ENCODE data around the gene ZNF441.
"Not testable (repeated sequence)": the region's sequence is repeated elsewhere in the genome, so short reads cannot be mapped to it uniquely, and the experiment has no call there.

The ZNF441 gene

DNA sequence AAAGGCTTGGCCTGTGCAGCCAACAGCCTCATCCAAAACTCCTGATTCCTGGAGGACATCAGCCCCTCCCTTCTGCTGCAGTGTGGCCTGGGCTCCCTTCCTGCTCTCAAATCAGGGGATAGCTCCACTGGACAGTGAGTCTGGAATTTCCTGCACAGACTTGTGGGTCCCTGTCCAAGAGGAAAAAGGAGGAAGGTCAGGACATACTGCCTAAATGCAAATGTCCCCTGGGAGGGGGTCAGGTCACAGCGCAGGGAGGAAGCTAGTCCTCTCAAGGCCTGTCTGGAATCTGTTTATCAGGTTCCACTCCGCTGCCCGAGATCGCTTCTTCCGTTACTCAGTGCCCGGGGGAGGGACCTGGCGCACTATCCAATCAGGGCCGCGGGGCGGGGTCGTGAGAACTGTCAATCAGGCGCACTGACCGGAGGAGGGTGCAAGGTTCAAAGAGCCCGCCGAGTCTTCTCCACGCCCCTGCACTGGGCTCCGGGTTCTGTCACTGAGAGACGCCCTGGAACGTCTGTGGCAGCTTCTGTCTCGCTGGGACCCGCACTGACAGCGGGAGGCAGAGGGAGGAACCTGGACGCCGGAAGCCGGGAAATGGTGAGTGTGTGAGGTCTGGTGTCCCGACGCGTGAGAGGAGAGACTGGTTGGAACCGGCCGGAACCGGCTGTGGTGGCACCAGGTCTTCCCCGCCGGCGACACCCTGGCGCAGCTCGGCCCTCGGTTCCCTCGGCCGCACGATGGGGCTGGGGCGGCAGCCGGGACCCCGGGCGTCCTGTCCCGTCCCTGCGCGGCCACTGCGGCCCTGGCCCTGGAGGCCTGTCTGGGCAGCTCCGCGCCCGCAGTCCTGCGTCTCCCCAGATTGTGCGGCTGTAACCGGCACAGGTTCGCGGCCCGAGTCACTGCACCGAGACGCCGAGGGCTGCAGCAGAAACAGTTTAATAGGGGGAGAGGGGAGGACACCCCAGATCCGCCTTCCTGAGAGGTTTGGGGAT, at the start of gene ZNF441:
Gene ZNF441, plus strand, starts transcription at position 404 of the 995 bp plus-strand sequence. Its CDS starts 194 bp downstream, at position 598.
- peak; percentile 86 to 98 for DNase-seq (ENCODE audit: low read depth in 2 of 2)

DNA sequence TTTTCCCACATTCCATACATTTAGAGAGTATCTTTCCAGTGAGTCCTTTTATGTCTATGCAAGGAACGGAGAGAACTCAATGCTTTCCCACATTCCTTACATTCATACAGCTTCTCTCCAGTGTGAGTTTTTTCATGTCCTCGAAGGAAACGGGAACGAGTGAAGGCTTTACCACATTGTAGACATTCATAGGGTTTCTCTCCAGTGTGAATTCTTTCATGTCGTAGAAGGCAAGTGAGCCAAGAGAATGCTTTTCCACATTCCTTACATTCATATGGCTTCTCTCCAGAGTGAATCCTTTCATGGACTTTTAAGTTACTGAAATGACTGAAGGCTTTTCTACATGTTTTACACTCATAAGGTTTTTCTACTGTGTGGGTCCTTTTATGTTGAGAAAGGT, 45.1 kb upstream of the ZNF441 start:
- no peak for DNase-seq (ENCODE audit: low read depth in 2 of 2)

DNA sequence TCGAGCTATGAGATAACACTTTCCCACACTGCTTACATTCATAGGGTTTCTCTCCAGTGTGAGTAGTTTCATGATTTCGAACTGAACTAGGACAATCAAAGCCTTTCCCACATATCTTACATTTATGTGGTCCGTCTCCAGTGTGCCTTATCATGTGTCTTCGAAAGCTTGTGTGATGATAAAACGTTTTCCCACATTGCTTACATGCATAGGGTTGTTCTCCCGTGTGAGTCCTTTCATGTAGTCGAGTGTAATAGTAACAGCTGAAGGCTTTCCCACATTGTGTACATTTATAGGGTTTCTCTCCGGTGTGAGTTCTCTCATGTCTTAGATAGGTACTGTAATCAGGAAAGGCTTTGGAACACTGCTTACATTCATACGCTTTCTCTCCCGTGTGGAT, 44.4 kb upstream of the ZNF441 start:
- DNase-seq (ENCODE audit: low read depth in 2 of 2), result no peak

GRCh38 chr19:11729586-11729985, 37.2 kb upstream of the ZNF441 start:
- no peak for DNase-seq (ENCODE audit: low read depth in 2 of 2)

- no peak for DNase-seq (ENCODE audit: low read depth in 2 of 2)
These were observed 31.4 kb upstream of the ZNF441 start for GRCh38 chr19:11735375-11735774.

- DNase-seq (ENCODE audit: low read depth in 2 of 2), result no peak
These were observed 30.1 kb upstream of the ZNF441 start for GRCh38 chr19:11736696-11737095.

DNA sequence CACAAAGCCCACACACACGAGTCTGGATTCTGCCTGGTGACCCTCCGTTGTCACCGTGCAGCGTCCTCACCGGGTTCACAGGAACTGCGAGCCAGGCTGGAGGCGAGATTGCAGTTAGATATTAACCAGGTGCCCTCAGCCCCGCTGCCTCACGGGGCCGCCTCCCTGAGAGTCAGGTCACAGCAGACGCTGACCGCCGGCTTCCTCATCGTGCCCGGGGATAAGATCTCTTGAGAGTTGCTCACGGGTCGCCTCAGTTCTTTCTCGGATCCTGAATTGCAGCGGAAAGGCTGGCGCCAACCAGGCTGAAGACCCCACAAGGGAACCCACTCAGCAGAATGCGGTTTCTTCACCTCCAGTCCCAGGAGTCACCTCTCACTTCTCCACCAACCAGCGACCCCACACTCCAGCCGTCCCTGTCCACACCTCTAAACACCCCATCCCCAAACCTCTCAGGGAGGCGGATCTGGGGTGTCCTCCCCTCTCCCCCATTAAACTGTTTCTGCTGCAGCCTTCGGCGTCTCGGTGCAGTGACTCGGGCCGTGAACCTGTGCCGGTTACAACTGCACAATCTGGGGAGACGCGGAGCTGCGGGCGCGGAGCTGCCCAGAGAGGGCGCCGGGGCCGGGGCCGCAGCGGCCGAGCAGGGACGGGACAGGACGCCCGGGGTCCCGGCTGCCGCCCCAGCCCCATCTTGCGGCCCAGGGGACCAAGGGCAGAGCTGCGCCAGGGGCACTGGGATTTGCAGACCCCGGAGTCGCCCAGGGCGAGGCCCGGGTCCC, 28.6 kb upstream of the ZNF441 start:
- DNase-seq (ENCODE audit: low read depth in 2 of 2), result peak in 1 of 2 experiments; percentile 22

DNA sequence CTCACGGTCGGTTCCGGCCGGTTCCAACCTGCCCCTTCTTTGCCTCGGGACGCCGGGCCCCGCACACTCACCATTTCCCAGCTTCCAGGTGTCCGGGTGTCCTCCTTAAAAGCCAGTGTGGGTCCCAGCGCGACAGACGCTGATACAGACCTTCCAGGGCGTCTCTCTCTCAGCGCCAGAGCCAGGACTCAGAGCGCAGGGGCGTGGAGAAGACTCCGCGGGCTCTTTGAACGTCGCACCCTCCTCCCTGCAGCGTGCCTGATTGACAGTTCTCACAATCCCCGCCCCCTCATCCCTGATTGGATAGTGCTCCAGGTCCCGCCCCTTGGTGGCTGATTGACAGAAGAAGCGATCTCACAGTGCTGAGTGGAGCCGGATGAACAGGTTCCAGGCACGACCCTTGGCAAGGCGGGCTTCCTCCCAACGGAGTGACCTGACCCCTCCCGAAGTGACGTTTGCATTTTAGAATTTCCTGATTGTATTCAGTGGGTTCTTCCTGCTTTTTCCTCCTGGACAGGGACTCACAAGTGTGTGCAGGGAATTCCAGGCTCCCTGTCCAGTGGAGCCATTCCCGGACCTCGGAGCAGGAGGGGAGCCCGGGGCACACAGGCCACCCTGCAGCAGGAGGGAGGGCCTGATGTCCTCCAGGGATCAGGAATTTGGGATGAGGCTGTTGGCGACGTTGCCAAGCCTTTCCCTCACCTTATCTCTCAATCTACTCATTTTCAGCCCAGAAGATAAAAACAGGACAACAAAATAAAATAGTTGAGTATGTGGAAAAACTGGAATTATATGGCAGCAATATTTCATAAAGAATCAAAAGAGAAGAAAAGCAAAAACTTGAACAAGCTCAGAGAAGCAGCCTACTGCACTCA, 27.8 kb upstream of the ZNF441 start, which contains the start of gene ZNF823:
Gene ZNF823, minus strand, starts transcription at position 201 of the 875 bp plus-strand sequence. Its CDS starts 127 bp downstream, at position 74.
- DNase-seq (ENCODE audit: low read depth in 2 of 2), result peak; percentile 97 to 99

DNA sequence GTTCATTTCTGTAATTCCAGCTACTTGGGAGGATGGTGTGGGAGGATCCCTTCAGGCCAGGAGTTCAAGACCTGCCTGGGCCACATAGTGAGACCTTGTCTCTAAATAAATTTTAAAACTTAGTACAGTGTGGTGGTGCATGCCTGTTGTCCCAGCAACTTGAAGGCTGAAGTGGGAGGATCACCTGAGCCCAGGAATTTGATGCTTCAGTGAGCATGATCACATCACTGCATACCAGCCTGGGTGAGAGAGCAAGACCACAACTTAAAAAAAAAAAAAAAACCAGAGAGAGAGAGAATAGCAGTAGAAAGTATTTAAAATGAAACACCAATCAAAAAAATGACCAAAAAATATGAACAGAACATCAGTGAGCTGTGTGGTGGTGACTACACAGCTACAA, 20.9 kb upstream of the ZNF441 start:
- no peak for DNase-seq (ENCODE audit: low read depth in 2 of 2)

GRCh38 chr19:11747277-11747676, 19.5 kb upstream of the ZNF441 start:
- DNase-seq (ENCODE audit: low read depth in 2 of 2), result no peak

DNA sequence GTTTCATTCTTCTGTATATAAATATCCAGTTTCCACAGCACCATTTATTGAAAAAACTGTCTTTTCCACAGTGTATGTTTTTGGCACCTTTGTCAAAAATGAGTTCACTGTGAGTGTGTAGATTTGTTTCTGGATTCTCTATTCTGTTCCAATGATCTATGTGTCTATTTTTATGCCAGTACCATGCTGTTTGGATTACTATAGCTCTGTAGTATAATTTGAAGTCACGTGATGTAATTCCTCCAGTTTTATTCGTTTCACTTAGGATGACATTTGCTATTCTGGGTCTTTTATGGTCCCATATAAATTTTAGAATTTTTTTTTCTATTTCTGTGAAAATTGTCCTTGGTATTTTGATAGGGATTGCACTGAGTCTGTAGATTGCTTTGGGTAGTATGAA, 17.0 kb upstream of the ZNF441 start:
- DNase-seq (ENCODE audit: low read depth in 2 of 2), result no peak

DNA sequence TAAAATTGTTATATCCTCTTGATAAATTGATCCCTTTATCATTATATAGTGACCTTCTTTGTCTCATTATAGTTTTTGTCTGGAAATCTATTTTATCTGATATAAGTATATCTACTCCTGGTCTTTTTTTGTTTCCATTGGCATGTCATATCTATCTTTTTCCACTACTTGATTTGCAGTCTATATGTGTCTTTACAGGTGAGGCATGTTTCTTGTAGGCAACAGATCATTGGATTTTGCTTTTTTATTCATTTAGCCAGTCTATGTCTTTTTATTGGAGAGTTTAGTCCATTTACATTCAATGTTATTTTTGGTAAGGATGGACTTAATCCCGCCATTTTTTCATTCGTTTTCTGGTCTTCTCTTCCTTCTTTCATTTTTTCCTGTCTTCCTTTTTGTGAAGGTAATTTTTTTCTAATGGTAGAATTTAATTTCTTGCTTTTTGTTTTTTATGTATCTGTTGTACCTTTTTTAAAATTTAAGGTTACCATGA, 14.5 kb upstream of the ZNF441 start:
- no peak for DNase-seq (ENCODE audit: low read depth in 2 of 2)

DNA sequence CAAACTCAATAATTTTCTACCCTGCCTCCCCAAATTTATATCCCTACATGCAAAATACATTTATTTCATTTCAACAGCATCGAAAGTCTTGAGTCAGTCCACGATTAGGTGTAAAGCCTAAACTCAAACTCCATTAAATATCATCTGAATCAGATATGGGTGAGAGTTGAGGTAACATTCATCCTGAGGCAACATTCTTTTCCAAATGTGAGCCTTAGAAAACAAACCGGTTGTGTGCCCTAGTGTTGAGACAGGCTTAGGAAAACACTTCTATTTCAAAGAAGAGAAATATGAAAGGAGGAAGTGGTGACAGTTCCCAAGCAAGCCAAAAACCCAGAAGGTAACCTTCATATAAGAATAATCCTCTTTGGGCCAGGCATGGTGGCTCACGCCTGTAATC, 12.1 kb upstream of the ZNF441 start:
- no peak for DNase-seq (ENCODE audit: low read depth in 2 of 2)

DNA sequence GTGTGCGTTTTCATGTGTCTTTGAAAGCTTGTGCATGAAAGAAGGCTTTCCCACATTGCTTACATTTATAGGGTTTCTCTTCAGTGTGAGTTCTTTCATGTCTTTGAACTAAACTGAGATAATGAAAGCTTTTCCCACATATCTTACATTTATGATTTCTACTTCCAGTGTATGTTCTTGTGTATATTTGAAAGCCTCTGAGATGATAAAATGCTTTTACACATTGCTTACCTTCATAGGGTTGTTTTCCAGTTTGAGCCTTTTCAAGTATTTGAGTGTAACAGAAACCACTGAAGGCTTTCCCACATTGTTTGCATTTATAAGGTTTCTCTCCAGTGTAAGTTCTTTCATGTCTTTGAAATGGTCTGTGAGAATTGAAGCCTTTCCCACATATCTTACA, 9.8 kb upstream of the ZNF441 start:
- DNase-seq (ENCODE audit: low read depth in 2 of 2), result no peak

DNA sequence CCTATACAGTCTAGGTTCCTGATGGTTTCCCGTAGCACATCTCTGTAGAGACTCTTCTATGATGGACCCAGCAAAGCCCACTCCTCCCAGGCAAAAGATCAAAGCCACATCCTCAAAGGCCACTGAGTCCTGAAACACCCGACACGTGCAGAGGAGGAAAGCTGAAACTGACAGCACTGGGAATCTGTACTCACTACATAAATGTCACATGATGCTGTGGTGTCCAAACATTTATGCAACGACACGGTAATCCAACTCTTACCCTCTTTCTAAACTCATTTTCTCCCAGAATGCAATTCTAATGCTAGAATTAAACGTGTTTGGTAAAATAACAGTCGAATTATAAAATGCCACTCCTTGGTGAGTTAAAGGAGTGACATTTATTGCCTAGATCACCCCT, 7.0 kb upstream of the ZNF441 start:
- DNase-seq (ENCODE audit: low read depth in 2 of 2), result no peak

GRCh38 chr19:11763117-11763516, 3.7 kb upstream of the ZNF441 start:
- no peak for DNase-seq (ENCODE audit: low read depth in 2 of 2)

DNA sequence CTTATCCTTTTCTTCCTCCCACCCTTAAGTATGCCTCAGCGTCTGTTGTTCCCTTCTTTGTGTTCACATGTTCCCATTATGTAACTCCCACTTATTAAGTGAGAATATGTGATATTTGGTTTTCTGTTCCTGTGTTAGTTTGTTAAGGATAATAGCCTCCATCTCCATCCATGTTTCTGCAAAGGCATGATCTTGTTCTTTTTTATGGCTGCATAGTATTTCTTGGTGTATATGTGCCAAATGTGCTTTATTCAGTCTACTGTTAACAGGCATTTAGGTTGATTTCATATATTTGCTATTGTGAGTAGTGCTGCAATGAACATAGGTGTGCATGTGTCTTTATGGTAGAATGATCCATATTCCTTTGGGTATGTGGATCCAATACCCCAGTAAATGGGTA, 3.2 kb upstream of the ZNF441 start:
- no peak for DNase-seq (ENCODE audit: low read depth in 2 of 2)

DNA sequence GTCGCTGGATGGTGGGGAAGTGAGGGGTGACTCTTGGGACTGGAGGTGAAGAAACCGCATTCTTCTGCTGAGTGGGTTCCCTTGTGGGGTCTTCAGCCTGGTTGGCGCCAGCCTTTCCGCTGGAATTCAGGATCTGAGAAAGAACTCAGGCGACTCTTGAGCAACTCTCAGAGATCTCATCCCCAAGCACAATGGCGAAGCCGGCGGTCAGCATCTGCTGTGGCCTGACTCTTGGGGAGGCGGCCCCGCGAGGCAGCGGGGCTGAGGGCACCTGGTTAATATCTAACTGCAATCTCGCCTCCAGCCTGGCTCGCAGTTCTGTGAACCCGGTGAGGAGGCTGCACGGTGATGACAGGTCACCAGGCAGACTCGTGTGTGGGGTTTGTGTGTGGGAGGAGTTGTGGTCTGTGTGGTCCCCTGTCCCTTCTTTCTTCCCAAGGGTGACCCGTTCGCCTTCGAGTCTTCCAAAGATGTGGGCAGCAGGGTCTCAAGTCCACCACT, 883 bp downstream of the ZNF441 start:
- peak in 1 of 2 experiments; percentile 22 for DNase-seq (ENCODE audit: low read depth in 2 of 2)

DNA sequence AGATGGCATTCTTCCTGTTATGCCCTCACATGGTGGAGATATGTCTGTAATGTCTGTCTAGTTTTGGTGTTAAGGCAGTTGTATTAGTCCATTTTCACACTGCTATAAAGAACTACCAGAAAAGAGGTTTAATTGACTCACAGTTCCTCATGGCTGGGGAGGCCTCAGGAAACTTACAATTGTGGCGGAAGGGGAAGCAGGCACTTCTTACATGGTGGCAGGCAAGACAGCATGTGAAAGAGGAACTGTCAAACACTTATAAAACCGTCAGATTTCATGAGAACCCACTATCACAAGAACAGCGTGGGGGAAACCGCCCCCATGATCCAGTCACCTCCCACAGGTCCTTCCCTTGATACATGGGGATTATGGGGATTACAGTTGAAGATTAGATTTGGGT, 3.2 kb downstream of the ZNF441 start:
- no peak for DNase-seq (ENCODE audit: low read depth in 2 of 2)

DNA sequence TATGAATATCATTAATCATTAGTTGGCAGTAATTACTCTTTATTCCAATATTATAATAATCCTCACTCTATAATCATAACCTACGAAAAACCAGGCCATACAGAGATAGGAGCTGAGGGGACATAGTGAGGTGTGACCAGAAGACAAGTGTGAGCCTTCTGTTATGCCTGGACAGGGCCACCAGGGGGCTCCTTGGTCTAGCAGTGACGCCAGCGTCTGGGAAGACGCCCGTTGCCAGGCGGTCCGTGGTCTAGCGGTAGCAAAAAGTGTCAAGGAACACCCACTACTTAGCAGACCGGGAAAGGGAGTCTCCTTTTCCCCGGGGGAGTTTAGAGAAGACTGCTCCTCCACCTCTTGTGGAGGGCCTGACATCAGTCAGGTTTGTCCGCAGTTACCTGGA, 4.7 kb downstream of the ZNF441 start:
- not testable (repeated sequence) for DNase-seq (ENCODE audit: low read depth in 2 of 2)

GRCh38 chr19:11776669-11777068, 9.9 kb downstream of the ZNF441 start:
- DNase-seq (ENCODE audit: low read depth in 2 of 2), result not testable (repeated sequence)

Data from stimulated activated CD4-positive, alpha-beta T cell treated with anti-CD3 and anti-CD28 coated beads, Interleukin-12 subunit alpha, Interleukin-12 subunit beta, amount 100 ng/mL, for 24 hours (primary cell).